Glutamatergic neuron (in vitro differentiated cells): ENCODE measurements around the gene MCTP1. TPM values are rescaled to one million over a fixed set of nuclear protein-coding genes. Genes with fewer than 3 reads are reported as not detected.

ENCODE experiments used
- DNase-seq: peaks from one replicate; pipeline ENCODE4 v3.0.0; 2022
- H3K27ac Mint-ChIP-seq: one replicate; pipeline ENCODE4 v1.8.0; 2020; ENCODE audit warnings: mild to moderate bottlenecking, mixed read lengths, inconsistent platforms; ENCODE audit not compliant: unreplicated experiment
- H3K27me3 Mint-ChIP-seq: one replicate; pipeline ENCODE4 v1.8.0; 2020; ENCODE audit warnings: mild to moderate bottlenecking, moderate library complexity, mixed read lengths, inconsistent platforms; ENCODE audit not compliant: unreplicated experiment
- H3K36me3 Mint-ChIP-seq: one replicate; pipeline ENCODE4 v1.8.0; 2020; ENCODE audit warnings: mild to moderate bottlenecking, mixed read lengths, inconsistent platforms; ENCODE audit not compliant: unreplicated experiment
- H3K4me1 Mint-ChIP-seq: one replicate; pipeline ENCODE4 v1.8.0; 2020; ENCODE audit warnings: mild to moderate bottlenecking, low read depth, mixed read lengths, inconsistent platforms; ENCODE audit not compliant: unreplicated experiment
- H3K4me3 Mint-ChIP-seq: one replicate; pipeline ENCODE4 v1.8.0; 2020; ENCODE audit warnings: mild to moderate bottlenecking, mixed read lengths, inconsistent platforms; ENCODE audit not compliant: unreplicated experiment
- H3K9me3 Mint-ChIP-seq: one replicate; pipeline ENCODE4 v1.8.0; 2020; ENCODE audit warnings: mild to moderate bottlenecking, moderate library complexity, mixed read lengths, inconsistent platforms; ENCODE audit not compliant: unreplicated experiment
- total RNA-seq: library from RNA; stranded (reverse); fragmentation: NEBNext Ultra II Directional; extraction: Animal tissue kit (Norgen Biotek cat#: 25700); gene quantifications from one replicate; pipeline ENCODE4 v1.2.1, GENCODE V29; 2021; ENCODE audit not compliant: unreplicated experiment
- TF ChIP-seq, protein P1 (sequence below): fragments of 200-600 bp; sonication (generic); IDR thresholded peaks from one replicate; pipeline ENCODE4 v1.5.0; 2021; ENCODE audit not compliant: partially characterized antibody, unreplicated experiment

The MCTP1 gene
- total RNA-seq, 1 donor from 2014 or later: 1.7 TPM

DNA sequence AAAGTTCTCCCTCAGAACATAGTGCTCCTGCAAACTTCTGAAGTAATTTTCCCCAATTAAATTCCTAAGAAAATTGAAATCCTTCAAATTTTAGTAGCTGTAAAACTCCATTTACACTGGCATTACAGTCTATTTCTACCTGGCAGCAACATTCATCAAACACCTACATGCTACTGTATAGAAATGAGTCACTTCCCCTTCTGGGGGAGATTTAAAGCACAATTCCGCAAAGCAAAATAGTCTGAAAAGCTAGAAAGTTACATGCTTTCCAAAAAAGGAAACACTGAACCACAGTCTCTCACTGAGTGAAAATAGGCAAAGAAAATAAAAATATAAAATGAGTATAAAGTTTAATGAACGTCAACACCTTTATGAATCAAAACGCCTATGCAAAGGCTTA lies 43.3 kb downstream of the MCTP1 start:
- H3K27me3 Mint-ChIP-seq: peaks cover 2% of the 10 kb centered on the region
- H3K4me1 Mint-ChIP-seq: peaks cover 6% of the 10 kb centered on the region
- H3K9me3 Mint-ChIP-seq: no peaks in the 10 kb centered on the region
- no peaks in the 10 kb centered on the region for H3K36me3 Mint-ChIP-seq
- TF ChIP-seq, protein P1, sequence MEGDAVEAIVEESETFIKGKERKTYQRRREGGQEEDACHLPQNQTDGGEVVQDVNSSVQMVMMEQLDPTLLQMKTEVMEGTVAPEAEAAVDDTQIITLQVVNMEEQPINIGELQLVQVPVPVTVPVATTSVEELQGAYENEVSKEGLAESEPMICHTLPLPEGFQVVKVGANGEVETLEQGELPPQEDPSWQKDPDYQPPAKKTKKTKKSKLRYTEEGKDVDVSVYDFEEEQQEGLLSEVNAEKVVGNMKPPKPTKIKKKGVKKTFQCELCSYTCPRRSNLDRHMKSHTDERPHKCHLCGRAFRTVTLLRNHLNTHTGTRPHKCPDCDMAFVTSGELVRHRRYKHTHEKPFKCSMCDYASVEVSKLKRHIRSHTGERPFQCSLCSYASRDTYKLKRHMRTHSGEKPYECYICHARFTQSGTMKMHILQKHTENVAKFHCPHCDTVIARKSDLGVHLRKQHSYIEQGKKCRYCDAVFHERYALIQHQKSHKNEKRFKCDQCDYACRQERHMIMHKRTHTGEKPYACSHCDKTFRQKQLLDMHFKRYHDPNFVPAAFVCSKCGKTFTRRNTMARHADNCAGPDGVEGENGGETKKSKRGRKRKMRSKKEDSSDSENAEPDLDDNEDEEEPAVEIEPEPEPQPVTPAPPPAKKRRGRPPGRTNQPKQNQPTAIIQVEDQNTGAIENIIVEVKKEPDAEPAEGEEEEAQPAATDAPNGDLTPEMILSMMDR: no peak
- no peak for DNase-seq
- H3K27ac Mint-ChIP-seq: no peak overlapping the region
- no peak overlapping the region for H3K4me3 Mint-ChIP-seq

DNA sequence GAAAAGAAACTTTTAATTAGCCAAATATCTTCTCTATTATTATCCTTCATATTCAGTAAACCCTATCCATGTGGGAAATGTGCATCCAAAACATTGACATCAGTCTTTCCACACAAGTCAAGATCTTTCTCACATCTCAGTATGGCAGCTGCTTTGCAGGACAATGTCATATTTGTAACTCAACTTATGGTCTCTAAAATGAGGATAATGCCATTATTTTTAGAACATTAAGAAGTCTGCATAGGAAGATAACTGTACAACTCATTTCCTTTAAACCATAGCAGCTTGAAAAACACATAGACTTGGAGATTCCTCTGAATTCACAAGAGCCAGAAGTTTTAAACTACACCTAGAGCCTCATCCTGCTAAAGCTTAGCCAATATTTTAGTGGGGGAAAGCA lies 43.7 kb downstream of the MCTP1 start:
- TF ChIP-seq, protein P1: no peak
- peaks cover 2% of the 10 kb centered on the region for H3K27me3 Mint-ChIP-seq

DNA sequence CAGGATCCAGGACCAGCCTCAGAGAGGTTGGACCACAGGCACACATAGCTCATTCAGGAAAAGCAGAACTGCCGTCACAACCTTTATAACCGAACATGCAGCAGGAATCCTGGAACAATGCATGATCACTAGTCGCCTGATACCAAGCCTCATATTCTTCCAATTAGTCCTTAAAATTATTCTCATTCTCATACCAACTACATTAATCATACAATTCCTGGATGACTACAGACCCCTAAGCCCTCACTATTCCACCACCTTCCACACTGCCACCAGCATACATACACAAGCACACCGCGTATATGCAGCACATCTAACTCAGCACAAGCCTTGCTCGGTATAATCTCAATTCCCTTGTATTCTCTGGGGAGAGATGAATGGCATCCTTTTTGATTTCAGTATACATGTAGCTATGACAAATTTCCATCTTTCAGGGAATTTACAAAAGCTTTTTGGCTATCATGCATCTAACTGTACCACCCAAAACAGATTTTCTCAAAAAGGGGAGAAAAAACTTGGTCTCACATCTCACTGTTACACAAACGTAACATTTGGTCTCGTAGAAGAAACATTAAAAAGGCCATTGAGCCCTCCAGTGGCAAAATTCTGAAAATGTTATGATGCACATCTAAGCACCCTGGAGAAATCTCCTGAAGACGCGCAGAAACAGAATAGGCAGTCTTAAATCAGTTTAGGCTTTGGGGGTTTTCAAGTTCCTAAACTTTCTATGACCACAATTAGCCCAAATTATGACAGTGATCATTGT lies 46.2 kb downstream of the MCTP1 start:
- Mint-ChIP-seq H3K4me3 (no peak overlapping the region), H3K9me3 (no peaks in the 10 kb centered on the region), H3K4me1 (peaks cover 9% of the 10 kb centered on the region), H3K27me3 (peaks cover 2% of the 10 kb centered on the region), H3K36me3 (no peaks in the 10 kb centered on the region), H3K27ac (no peak overlapping the region)
- no peak for DNase-seq
- TF ChIP-seq, protein P1: no peak

More for the DNA sequence above, 43.7 kb downstream of the MCTP1 start:
- H3K4me3 Mint-ChIP-seq: no peak overlapping the region
- peaks cover 9% of the 10 kb centered on the region for H3K4me1 Mint-ChIP-seq
- no peaks in the 10 kb centered on the region for H3K36me3 Mint-ChIP-seq
- no peaks in the 10 kb centered on the region for H3K9me3 Mint-ChIP-seq
- no peak overlapping the region for H3K27ac Mint-ChIP-seq
- no peak for DNase-seq

DNA sequence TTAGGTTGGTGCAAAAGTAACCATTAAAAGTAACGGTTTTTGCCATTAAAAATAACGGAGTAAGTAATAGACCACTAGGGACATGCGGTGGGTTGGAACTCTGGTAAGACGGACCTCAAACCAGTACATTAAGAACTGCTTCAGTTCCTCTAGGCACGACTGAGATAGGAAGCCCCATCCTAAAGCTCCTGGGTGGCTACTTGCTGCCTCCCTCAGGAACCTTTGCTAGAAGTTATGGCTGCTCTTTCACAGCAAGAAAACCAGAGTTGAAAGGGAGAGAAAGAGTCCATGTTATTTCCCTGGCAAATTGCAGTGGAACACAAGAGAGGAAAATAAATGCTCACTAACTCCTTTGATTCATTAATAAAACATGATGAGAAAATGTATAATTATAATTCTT lies 47.6 kb downstream of the MCTP1 start:
- Mint-ChIP-seq H3K36me3 (no peaks in the 10 kb centered on the region), H3K4me1 (peaks cover 9% of the 10 kb centered on the region), H3K4me3 (no peak overlapping the region), H3K27me3 (peaks cover 2% of the 10 kb centered on the region), H3K27ac (no peak overlapping the region), H3K9me3 (no peaks in the 10 kb centered on the region)
- TF ChIP-seq, protein P1: no peak
- no peak for DNase-seq

DNA sequence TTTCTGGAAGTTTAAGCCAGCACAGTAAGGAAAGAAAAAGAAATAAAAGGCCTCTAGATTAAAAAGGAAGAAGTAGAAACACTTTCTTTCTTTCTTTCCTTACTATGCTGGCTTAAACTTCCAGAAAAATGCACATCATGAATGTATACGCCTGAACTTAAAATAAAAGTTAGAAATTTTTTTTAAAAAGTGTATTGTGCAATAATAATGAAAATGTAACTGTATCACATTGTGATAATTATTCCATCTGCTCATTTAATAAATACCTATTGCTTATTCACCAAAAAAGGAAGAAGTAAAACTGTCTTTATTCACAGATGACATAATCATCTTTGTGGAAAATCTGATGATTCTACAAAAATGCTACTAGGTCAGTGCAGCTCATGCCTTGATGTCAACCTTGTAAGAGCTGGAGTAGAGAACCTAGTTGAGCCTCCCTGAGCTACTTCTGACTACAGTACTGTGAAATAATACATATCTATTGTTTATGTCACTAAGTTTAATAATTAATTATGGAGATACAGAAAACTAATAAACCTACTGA lies 49.4 kb downstream of the MCTP1 start:
- H3K4me3 Mint-ChIP-seq: no peak overlapping the region
- H3K4me1 Mint-ChIP-seq: peaks cover 9% of the 10 kb centered on the region
- no peaks in the 10 kb centered on the region for H3K9me3 Mint-ChIP-seq
- no peaks in the 10 kb centered on the region for H3K36me3 Mint-ChIP-seq
- no peak for DNase-seq
- no peak overlapping the region for H3K27ac Mint-ChIP-seq
- H3K27me3 Mint-ChIP-seq: peaks cover 2% of the 10 kb centered on the region
- TF ChIP-seq, protein P1: no peak
